NCI-H526 (cell line): Measurements from ENCODE around the gene NTRK2.

Experiments
- DNase-seq, 2 experiments: peaks; one replicate each; lab custom pipeline; 2025; lab: John Stamatoyannopoulos, UW

NTRK2 gene

DNA sequence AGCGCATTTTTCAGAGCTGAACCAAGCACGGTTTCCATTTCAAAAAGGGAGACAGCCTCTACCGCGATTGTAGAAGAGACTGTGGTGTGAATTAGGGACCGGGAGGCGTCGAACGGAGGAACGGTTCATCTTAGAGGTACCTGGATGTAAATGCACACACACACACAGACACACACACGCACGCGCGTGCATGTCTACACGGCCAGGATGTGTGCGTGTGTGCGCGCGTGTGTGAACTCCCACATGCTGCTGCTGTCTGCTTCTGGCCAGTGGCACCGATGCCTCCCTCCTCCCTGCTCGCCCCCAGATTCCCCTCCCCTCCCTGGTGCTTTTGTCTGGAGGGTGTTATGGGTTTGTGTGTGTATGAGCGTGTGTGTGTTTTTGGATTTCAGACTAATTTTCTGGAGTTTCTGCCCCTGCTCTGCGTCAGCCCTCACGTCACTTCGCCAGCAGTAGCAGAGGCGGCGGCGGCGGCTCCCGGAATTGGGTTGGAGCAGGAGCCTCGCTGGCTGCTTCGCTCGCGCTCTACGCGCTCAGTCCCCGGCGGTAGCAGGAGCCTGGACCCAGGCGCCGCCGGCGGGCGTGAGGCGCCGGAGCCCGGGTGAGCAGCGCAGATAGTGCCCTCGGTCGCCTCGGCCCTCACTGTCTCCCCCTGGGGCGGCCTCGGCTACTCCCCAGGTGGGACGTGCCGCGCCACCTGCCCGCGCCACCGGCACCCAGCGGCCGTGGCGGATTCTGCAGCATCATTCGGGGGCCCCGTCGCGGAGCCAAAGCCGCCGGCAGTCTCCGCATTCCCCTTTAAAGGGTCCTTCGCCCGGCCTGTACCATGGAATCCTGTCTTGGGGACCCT is at the start of gene NTRK2:
TSS of gene NTRK2 (plus strand) at position 442 of the 850 bp plus-strand sequence. CDS start 1,020 bp downstream, outside the sequence.
- peak; percentile 28 to 83 for DNase-seq

DNA sequence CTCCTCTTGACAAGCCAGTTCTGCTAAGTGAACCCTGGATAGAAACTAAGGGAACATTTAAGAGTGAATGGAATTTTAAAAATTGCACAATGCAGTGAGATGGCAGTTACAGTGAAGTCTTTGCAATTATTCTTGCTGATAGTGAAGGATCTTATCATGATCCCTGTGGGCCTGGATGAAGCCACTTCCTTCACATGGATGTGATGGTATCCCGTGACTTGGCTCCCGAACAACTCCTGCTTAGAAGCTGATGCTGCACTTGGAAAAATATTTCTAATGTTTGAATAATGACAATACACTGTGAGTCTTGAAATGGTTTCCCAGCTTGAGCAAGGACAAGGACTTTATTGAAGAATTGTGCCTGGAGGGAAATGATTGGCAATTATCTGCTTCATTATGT is 49.2 kb upstream of the NTRK2 start:
- no peak for DNase-seq

DNA sequence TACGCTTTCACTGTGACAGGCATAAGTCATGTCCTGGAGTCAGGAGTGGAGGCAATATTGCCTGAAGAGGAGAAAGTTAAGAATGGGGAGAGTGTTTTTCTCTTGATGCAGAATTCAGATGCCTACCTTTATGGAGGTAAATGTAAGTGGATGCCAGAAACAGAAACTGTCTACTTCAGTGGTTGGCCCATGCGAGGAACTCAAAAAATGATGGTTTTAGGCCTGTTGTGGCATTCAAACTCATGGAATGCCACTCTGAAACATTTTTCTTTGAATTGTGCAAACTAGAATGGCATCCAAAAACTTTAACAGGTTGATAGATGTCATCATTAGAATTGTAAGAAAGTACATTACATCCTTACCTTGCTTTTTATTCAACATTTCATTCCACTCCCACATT is 47.7 kb upstream of the NTRK2 start:
- DNase-seq, result no peak

DNA sequence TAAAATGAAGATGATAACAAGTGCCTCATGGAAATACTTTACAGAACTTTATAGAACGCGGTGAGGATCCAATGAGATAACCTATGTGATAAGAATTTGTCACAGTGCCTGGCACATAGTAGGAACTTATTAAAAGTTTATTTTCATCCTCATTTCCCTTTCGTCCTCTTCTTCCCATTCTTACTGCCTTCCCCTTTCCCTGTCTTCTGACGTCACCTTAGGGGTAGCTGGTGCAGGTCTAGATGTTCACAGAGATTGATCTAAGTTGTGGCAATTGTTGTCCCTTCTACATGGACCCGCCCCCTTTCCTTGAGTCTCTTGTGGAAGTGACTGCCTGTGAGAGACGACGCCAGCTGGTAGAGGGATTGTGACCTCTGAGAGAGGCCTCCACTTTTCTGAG is 46.5 kb upstream of the NTRK2 start:
- no peak for DNase-seq

DNA sequence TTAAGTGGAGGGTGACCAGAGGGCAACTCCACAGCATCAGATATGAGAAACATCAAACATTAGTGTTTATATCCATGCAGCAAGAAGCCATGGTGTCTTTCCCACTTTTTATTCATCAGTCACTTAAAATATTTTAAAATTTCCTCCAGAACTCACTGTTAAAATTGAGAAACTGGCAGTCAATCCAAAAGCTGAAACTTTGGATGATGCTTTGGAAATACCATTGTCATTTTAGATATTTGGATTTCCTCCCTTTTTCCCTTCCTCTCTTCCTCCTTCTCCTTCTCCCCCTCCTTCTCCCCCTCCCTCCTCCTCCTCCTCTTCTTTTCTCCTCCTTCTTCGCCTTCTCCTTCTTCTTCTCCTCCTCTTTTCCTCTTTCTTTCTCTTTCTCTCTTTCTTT is 33.1 kb upstream of the NTRK2 start:
- DNase-seq, result no peak

DNA sequence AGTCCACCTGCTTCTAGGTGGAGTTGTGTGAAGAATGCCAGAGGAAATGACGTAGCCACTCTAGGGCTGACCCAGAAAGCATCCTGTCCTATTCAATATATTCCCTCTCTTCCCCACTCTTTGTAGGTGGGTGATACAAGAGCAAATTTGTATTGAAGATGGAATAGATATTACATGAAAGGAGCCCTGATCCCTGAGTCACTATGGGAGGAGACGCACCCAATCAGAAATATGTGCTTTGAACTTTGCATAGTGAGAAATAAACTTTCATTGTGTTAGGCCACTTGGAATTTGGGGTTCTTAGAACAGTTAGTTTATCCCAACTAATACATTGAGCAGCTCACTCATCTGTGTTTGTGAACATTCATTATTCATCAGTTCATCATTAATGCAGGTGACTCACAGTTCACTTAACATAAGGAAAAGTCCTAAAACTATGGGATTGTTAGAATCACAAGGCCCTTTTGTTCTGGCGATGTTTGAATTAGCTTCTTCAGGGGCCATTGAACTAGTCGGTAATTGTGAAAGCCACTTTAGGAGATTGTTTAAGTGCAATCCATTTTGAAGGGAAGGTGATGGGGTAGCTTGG is 26.9 kb upstream of the NTRK2 start:
- DNase-seq, result no peak

DNA sequence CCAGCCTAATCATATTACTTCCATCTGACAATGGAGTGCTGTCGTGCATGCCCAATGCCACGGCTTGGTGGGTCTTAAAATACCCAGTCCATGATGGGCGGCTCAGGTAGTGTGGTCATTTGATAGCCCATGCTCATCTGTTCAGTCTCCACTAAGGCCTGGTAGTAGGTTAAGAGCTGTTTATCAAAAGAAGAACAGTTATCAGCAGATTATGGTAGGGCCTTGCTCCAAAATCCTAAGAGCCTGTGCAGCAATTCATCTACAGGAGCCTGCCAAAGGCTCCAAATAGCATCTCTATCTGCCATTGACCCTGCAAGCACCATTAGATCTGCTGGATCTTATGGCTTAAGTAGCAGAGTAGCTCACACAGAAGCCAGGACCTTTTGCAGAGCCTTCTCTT is 21.8 kb upstream of the NTRK2 start:
- DNase-seq, result no peak

DNA sequence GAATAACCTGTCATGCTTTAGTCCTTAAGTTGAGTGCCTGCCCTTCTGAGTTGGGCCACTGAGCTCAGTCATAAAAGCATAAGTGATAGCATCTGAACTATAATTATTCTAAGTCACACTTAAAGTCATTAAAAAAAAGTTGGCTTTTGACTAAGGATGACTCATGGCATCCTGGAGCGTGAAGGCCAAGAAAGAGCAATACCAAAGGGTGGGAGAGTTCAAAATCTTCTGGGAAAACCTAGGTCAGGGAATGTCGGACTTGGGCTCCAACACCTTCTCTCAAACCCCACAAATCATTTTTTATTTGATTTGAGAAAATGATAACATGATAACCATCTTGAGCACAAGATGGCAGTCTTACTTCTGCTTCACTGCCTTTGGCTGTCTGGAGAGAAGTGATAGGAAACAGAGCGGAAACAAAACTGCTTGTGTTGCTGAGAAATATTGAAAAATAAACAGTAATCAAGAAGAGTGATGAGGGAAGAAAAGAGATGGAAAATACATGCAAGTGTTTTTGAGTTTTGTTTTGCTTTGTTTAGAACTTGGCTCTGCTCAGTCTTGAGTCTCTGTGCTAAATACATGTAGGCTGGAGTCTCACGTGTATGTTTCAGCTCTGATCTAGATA is 16.9 kb upstream of the NTRK2 start:
- no peak for DNase-seq

DNA sequence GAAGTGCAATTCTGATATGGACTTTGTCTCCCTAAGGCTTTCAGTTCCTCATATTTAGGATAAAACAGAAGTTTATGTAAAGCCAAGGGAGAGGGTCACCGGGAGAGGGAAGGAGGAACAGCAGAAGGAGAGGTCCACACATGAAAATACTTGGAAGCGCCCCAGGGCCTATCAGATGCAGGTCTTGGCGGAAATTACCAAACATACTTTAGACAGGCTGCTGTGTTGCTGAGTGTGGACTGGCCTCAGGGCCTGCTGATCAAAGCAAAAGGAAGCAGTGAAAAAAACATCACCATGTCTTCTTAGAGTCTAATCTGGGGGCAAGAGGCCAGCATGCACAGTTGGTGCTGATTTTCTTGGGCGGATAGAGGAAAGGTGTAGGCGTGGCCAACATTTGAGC is 14.1 kb upstream of the NTRK2 start:
- no peak for DNase-seq

DNA sequence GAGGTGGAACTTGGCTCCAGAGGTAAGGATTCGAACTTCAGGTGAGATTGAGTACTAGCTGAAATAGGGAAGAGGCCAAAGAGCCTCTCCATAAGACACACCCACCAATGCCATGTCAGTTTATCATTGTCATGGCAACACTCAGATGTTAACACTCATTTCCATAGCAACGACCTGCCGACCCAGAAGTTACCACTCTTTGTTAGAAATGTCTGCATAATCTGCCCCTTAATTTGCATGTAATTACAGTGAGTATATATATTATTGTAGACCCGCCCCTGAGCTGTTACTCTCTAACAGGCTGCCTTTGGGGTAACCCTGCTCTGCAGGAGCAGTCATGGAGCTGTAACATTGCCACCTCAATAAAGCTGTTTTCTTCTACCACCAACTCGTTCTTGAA is 10.2 kb upstream of the NTRK2 start:
- peak; percentile 27 to 40 for DNase-seq

DNA sequence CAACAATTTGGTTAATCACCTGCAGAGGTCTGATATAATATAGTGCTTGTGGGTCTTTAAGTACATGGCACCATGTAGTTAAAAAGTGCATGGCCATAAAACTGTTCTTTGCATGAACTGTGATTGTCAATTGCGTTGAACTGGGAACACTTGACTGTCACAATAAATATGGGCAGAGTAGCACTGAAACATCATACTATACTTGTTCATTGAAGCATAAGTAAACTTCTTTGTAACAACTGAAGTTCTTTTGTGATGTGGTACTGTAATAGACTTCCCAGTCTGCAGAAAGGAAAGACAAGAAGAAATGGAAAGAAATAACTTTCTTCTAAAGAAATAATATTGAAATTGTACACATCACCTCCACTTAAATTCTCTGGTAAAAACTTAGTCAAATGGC is 9.8 kb upstream of the NTRK2 start:
- DNase-seq, result no peak

DNA sequence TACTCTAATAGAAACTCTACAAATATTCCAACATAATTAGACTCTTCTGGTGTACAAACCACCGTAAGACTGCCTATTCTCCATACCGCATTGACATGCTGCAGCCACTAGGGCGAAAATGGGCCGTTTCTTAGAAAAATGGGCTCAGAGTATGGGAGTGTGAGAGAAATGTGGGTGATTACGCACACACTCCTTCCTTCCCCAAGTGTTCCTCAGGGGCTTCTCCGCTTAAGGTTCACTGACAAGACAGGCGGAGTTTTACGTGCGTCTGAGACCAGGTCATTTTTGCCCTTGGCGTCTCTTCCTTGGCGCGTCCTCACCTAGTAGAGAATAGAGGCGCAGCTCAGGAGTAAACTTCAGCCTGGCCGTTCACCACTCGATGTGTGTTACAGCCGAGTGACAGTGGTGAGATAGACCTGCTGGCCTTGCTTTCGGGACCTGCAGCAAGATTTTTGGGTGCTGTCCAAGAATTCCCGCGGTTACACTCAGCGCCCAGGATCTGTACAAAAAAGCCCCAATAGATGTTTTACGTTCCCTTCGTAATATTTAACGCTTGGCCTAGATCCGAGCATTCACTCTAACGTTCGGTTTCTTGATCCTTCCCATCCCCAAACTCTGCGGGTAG is 1.8 kb upstream of the NTRK2 start:
- peak; percentile 20 to 56 for DNase-seq

DNA sequence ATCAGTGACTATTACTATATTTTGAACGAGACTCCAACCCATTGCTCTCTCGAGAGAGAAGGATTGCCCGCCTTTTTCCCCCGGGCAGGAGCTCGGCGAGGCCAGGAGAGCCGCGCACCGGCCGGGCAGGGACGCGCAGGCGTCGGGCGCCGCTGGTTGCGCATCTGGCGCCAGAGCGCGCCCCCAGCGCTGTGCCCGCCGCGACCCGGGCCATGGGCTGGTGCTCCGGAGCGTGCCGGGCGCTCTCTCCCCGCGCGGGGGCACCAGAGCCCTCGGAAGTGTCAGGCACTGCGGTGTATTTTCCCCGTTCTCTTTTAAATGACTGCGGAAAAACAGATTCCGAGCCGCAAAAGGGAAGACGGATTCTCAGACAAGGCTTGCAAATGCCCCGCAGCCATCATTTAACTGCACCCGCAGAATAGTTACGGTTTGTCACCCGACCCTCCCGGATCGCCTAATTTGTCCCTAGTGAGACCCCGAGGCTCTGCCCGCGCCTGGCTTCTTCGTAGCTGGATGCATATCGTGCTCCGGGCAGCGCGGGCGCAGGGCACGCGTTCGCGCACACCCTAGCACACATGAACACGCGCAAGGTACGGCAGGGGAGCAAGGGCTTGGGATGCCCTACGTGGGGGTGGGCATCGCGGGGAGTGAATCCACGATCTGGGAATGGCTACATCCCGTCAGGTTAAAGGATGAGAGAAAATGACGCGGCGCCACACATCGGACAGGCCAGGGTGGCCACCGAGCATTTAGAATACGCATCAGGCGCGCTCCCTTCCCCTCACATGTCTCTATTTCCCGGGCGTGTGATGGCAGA is 1.1 kb upstream of the NTRK2 start:
- DNase-seq, result peak; percentile 69 to 92

DNA sequence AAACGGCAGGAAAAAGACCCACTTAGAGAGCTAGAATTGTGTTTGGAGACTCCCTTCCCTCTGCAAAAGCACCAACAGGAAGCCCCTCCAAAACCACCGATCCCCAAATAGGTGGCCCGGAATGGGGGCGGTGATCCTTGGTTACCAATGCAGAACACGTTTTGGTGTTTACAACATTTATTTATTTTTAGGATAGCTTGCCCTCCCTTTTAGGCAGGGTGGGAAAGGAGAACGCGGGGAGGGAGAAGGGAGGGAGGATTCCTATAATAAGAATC is 579 bp upstream of the NTRK2 start:
- no peak for DNase-seq

DNA sequence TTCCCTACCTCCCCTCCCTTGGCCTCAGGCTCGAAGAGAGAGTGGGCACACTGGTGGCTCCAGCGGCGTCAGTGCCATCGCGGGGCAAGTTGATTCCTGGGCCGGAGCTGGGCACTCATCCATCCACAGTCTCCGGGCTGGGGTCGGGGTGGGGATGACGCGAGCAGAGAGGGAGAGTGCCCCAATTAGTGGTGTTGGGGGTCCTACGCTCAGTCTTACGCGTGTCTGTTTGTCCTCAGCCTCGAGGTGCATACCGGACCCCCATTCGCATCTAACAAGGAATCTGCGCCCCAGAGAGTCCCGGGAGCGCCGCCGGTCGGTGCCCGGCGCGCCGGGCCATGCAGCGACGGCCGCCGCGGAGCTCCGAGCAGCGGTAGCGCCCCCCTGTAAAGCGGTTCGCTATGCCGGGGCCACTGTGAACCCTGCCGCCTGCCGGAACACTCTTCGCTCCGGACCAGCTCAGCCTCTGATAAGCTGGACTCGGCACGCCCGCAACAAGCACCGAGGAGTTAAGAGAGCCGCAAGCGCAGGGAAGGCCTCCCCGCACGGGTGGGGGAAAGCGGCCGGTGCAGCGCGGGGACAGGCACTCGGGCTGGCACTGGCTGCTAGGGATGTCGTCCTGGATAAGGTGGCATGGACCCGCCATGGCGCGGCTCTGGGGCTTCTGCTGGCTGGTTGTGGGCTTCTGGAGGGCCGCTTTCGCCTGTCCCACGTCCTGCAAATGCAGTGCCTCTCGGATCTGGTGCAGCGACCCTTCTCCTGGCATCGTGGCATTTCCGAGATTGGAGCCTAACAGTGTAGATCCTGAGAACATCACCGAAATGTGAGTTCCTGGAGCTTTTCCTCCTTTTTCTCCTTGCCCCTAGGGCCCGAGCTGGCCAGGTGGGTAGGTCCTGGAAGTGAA is 861 bp downstream of the NTRK2 start:
- peak; percentile 25 to 56 for DNase-seq

DNA sequence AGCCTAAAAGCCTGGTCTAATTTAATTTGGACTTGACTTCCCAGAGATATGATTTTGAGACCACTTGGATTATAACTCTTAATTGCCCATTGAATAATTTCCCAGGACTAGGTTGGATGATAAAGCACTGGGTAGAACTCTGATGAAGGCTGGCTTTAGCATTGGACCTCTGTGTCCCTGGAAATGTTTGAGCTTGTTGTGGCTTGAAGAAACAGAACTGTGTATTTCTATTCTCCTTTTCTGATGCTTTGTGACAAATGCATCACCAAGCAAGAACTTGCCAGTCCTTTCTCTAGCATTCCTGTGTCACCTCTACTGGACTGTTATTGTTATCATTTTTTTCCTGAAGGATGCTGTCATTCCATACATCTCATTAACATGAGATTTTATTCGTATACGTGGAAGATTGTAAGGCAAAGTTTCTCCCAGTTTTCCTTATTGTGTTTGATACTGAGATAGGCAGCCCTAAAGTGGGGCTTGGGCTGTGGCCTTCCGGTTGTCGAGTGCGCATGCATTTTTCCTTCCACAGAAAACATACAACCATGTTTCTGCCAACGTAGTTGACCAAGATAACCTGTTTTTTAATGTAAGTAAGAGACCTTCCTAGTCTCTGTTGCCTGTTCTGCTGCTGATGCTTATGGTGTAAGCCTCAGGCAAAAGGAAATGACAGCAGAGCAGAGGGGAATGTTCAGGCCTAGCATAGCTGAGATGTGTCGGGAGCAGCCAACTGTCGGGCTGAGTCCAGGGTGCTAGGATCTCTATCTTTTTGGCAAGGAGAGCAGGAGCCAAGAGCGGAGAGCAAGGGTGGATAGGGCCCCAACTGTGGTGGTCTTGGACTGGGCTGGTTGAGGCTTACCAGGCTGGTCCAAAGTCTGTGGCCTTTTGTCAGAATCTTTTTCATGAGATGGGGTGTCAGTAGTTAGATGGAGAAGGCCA is 2.3 kb downstream of the NTRK2 start:
- no peak for DNase-seq

DNA sequence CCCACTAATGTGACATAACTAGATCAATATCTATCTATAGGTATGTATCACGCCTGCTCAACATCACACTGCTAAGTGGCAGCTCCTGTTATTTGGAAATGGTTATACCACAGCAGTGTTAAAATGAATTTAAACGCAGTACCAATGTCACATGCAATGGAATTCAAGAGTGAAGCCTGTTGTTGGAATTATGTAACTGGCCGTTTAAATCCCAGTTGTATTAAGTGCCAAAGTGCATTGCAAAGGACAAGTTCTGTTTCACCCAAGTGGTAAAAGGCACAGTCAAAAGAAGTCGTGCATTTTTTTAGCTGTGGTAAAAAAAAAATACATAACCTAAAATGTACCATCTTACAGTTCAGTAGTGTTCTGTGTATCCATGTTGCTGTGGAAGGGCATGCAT is 4.3 kb downstream of the NTRK2 start:
- DNase-seq, result no peak

DNA sequence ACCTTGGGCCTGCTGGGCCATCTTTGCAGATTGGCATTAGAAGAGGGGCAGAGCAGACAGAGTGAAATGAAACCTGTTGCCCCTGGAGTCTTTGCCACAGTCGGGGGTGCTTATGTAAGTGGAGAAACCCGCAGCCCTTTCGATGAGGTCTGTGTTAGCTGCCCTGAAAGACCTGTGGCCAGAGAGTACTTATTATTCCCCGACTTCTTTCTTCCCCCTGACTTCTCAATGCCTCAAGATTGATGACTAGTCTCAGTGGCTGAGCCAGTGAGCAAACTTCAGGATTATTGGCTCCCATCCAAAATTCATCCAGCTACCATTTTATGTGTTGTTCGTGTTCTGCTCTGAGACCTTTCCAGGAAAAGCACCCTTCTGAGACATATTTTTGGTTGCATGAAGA is 7.6 kb downstream of the NTRK2 start:
- DNase-seq, result no peak

DNA sequence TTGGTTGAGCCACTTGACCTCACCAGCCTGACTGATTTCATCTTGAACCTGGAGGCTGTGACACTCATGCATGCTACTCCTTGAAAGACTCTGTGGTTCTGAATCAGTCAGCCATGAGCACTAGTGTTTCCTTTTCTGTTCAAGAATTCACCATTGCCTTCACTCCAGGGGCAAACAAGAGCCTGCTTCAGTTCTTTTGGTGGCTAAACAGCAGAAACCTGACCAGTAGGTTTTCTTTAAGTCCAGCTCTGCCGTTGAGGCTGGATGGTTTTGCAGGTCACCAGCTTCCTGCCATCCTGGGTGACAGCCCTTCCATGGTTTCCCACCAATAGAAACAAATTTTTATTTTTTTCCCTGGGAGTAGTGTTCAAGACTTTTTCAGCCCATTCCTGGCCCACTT is 10.0 kb downstream of the NTRK2 start:
- no peak for DNase-seq
